ENCODE results near the gene TAF10.

TAF10 gene

GRCh38 chr11:6655790-6656583 is 44.0 kb upstream of the TAF10 start, which contains the start of gene DCHS1:
DCHS1 (minus strand) TSS chr11:6655809; CDS start chr11:6641613, 14,196 bp downstream.
- H3K4me3 ChIP-seq (replicated peaks in 1 of 2; ENCODE audit: low read depth in 2 of 2, low read length in 2 of 2): peak within 1 kb of the TSS; percentile 22 to 37
- DNase-seq (ENCODE audit: low read depth in 2 of 2): no peak
- TF ChIP-seq CTCF (IDR thresholded peaks at IDR 0.05; ENCODE audit: low read depth, low read length): no peak

GRCh38 chr11:6655020-6655789 is 43.2 kb upstream of the TAF10 start:
- no peak for TF ChIP-seq CTCF (IDR thresholded peaks at IDR 0.05; ENCODE audit: low read depth, low read length)
- peak overlapping the region; percentile 22 to 23 for H3K4me3 ChIP-seq (replicated peaks in 1 of 2; ENCODE audit: low read depth in 2 of 2, low read length in 2 of 2)
- no peak for DNase-seq (ENCODE audit: low read depth in 2 of 2)

GRCh38 chr11:6654281-6655019 is 42.4 kb upstream of the TAF10 start:
- peak overlapping the region in 1 of 2 donors; percentile 23 for H3K4me3 ChIP-seq (replicated peaks in 1 of 2; ENCODE audit: low read depth in 2 of 2, low read length in 2 of 2)
- no peak for DNase-seq (ENCODE audit: low read depth in 2 of 2)
- no peak for TF ChIP-seq CTCF (IDR thresholded peaks at IDR 0.05; ENCODE audit: low read depth, low read length)

- no peak overlapping the region for H3K4me3 ChIP-seq (replicated peaks in 1 of 2; ENCODE audit: low read depth in 2 of 2, low read length in 2 of 2)
- DNase-seq (ENCODE audit: low read depth in 2 of 2): no peak
- TF ChIP-seq CTCF (IDR thresholded peaks at IDR 0.05; ENCODE audit: low read depth, low read length): no peak
These were observed 41.6 kb upstream of the TAF10 start for GRCh38 chr11:6653656-6654055.

GRCh38 chr11:6653097-6653496 is 41.1 kb upstream of the TAF10 start:
- TF ChIP-seq CTCF (IDR thresholded peaks at IDR 0.05; ENCODE audit: low read depth, low read length): no peak
- DNase-seq (ENCODE audit: low read depth in 2 of 2): no peak
- H3K4me3 ChIP-seq (replicated peaks in 1 of 2; ENCODE audit: low read depth in 2 of 2, low read length in 2 of 2): no peak overlapping the region

- no peak overlapping the region for H3K4me3 ChIP-seq (replicated peaks in 1 of 2; ENCODE audit: low read depth in 2 of 2, low read length in 2 of 2)
- DNase-seq (ENCODE audit: low read depth in 2 of 2): no peak
- no peak for TF ChIP-seq CTCF (IDR thresholded peaks at IDR 0.05; ENCODE audit: low read depth, low read length)
These were observed 40.2 kb upstream of the TAF10 start for GRCh38 chr11:6652182-6652581.

Data from cardiac fibroblast (primary cell).